ENCODE measurements around the gene DDX56. TPM values are rescaled to one million over a fixed set of nuclear protein-coding genes. Genes with fewer than 3 reads are reported as not detected.
"Not testable (repeated sequence)": the region's sequence is repeated elsewhere in the genome, so short reads cannot be mapped to it uniquely, and the experiment has no call there.

Gene DDX56
- total RNA-seq, 1 donor from 2014 or later: 49.1 TPM

- peak overlapping the region in 1 of 3 donors; percentile 8 for H3K9ac ChIP-seq (ENCODE audit: low read depth in 1 of 3, low read length in 3 of 3)
- not testable (repeated sequence) for H3K4me3 ChIP-seq (ENCODE audit: low read length in 3 of 3); H3K36me3 ChIP-seq (ENCODE audit: control insufficient read depth in 3 of 3, insufficient read depth in 3 of 3, low read length in 3 of 3); H3K4me1 ChIP-seq (ENCODE audit: control insufficient read depth in 3 of 3, insufficient read depth in 3 of 3, low read length in 3 of 3); H3K27ac ChIP-seq (ENCODE audit: low read depth, low read length); H3K27me3 ChIP-seq (ENCODE audit: control insufficient read depth in 3 of 3, insufficient read depth in 3 of 3, low read length in 3 of 3); H3K9me3 ChIP-seq (ENCODE audit: control insufficient read depth in 3 of 3, low read length in 3 of 3)
These were observed 23.5 kb upstream of the DDX56 start for GRCh38 chr7:44597181-44597580.

GRCh38 chr7:44595934-44596635, 22.4 kb upstream of the DDX56 start:
- H3K27ac ChIP-seq (ENCODE audit: low read depth, low read length): peak overlapping the region; percentile 79

GRCh38 chr7:44590910-44591309, 17.2 kb upstream of the DDX56 start:
- no peaks in the 10 kb centered on the region for H3K9me3 ChIP-seq (ENCODE audit: control insufficient read depth in 3 of 3, low read length in 3 of 3)
- peaks cover 1 to 7% (median 7%) of the 10 kb centered on the region in 3 donors for H3K4me1 ChIP-seq (ENCODE audit: control insufficient read depth in 3 of 3, insufficient read depth in 3 of 3, low read length in 3 of 3)
- H3K27ac ChIP-seq (ENCODE audit: low read depth, low read length): no peak overlapping the region
- H3K36me3 ChIP-seq (ENCODE audit: control insufficient read depth in 3 of 3, insufficient read depth in 3 of 3, low read length in 3 of 3): no peaks in the 10 kb centered on the region
- H3K9ac ChIP-seq (ENCODE audit: low read depth in 1 of 3, low read length in 3 of 3): no peak overlapping the region
- H3K4me3 ChIP-seq (ENCODE audit: low read length in 3 of 3): no peak overlapping the region
- H3K27me3 ChIP-seq (ENCODE audit: control insufficient read depth in 3 of 3, insufficient read depth in 3 of 3, low read length in 3 of 3): no peaks in the 10 kb centered on the region

More at GRCh38 chr7:44595934-44596635, 22.4 kb upstream of the DDX56 start:
- no peaks in the 10 kb centered on the region for H3K9me3 ChIP-seq (ENCODE audit: control insufficient read depth in 3 of 3, low read length in 3 of 3)
- H3K36me3 ChIP-seq (ENCODE audit: control insufficient read depth in 3 of 3, insufficient read depth in 3 of 3, low read length in 3 of 3): no peaks in the 10 kb centered on the region
- no peak overlapping the region for H3K4me3 ChIP-seq (ENCODE audit: low read length in 3 of 3)
- no peaks in the 10 kb centered on the region for H3K27me3 ChIP-seq (ENCODE audit: control insufficient read depth in 3 of 3, insufficient read depth in 3 of 3, low read length in 3 of 3)
- peak overlapping the region; percentile 23 to 77 (median 65) for H3K9ac ChIP-seq (ENCODE audit: low read depth in 1 of 3, low read length in 3 of 3)
- H3K4me1 ChIP-seq (ENCODE audit: control insufficient read depth in 3 of 3, insufficient read depth in 3 of 3, low read length in 3 of 3): peaks cover 6 to 9% (median 8%) of the 10 kb centered on the region in 3 donors

- no peak overlapping the region for H3K4me3 ChIP-seq (ENCODE audit: low read length in 3 of 3)
- no peaks in the 10 kb centered on the region for H3K27me3 ChIP-seq (ENCODE audit: control insufficient read depth in 3 of 3, insufficient read depth in 3 of 3, low read length in 3 of 3)
- H3K4me1 ChIP-seq (ENCODE audit: control insufficient read depth in 3 of 3, insufficient read depth in 3 of 3, low read length in 3 of 3): peaks cover under 1 to 4% (median 4%) of the 10 kb centered on the region in 3 donors
- no peaks in the 10 kb centered on the region for H3K9me3 ChIP-seq (ENCODE audit: control insufficient read depth in 3 of 3, low read length in 3 of 3)
- no peak overlapping the region for H3K27ac ChIP-seq (ENCODE audit: low read depth, low read length)
- peak overlapping the region in 1 of 3 donors; percentile 42 for H3K9ac ChIP-seq (ENCODE audit: low read depth in 1 of 3, low read length in 3 of 3)
- no peaks in the 10 kb centered on the region for H3K36me3 ChIP-seq (ENCODE audit: control insufficient read depth in 3 of 3, insufficient read depth in 3 of 3, low read length in 3 of 3)
These were observed 14.4 kb upstream of the DDX56 start for GRCh38 chr7:44587843-44588711.

- Histone ChIP-seq H3K27ac (ENCODE audit: low read depth, low read length) (peak overlapping the region; percentile 98), H3K4me1 (ENCODE audit: control insufficient read depth in 3 of 3, insufficient read depth in 3 of 3, low read length in 3 of 3) (peaks cover 18 to 38% (median 25%) of the 10 kb centered on the region in 3 donors), H3K4me3 (ENCODE audit: low read length in 3 of 3) (peak overlapping the region; percentile 84 to 93 (median 92)), H3K36me3 (ENCODE audit: control insufficient read depth in 3 of 3, insufficient read depth in 3 of 3, low read length in 3 of 3) (peaks cover 14 to 25% (median 25%) of the 10 kb centered on the region in 3 donors), H3K27me3 (ENCODE audit: control insufficient read depth in 3 of 3, insufficient read depth in 3 of 3, low read length in 3 of 3) (no peaks in the 10 kb centered on the region), H3K9me3 (ENCODE audit: control insufficient read depth in 3 of 3, low read length in 3 of 3) (no peaks in the 10 kb centered on the region), H3K9ac (ENCODE audit: low read depth in 1 of 3, low read length in 3 of 3) (peak overlapping the region; percentile 94 to 99 (median 97))
These were observed 9.6 kb upstream of the DDX56 start for GRCh38 chr7:44583146-44583865.

GRCh38 chr7:44581879-44582603, 8.3 kb upstream of the DDX56 start, which contains the start of gene TMED4:
Gene TMED4 (minus strand): TSS chr7:44582231. CDS start chr7:44582206, 25 bp downstream.
- Histone ChIP-seq H3K4me3 (ENCODE audit: low read length in 3 of 3) (peak within 1 kb of the TSS; percentile 93 to 95 (median 95)), H3K9ac (ENCODE audit: low read depth in 1 of 3, low read length in 3 of 3) (peak within 1 kb of the TSS; percentile 98 to 99 (median 99)), H3K36me3 (ENCODE audit: control insufficient read depth in 3 of 3, insufficient read depth in 3 of 3, low read length in 3 of 3) (peaks cover 19 to 31% (median 30%) of the 10 kb centered on the region in 3 donors), H3K27me3 (ENCODE audit: control insufficient read depth in 3 of 3, insufficient read depth in 3 of 3, low read length in 3 of 3) (no peaks in the 10 kb centered on the region), H3K4me1 (ENCODE audit: control insufficient read depth in 3 of 3, insufficient read depth in 3 of 3, low read length in 3 of 3) (peaks cover 18 to 39% (median 24%) of the 10 kb centered on the region in 3 donors), H3K27ac (ENCODE audit: low read depth, low read length) (peak within 1 kb of the TSS; percentile 98), H3K9me3 (ENCODE audit: control insufficient read depth in 3 of 3, low read length in 3 of 3) (no peaks in the 10 kb centered on the region)

- Histone ChIP-seq H3K4me1 (ENCODE audit: control insufficient read depth in 3 of 3, insufficient read depth in 3 of 3, low read length in 3 of 3) (peaks cover 18 to 39% (median 24%) of the 10 kb centered on the region in 3 donors), H3K27me3 (ENCODE audit: control insufficient read depth in 3 of 3, insufficient read depth in 3 of 3, low read length in 3 of 3) (no peaks in the 10 kb centered on the region), H3K27ac (ENCODE audit: low read depth, low read length) (peak overlapping the region; percentile 98), H3K36me3 (ENCODE audit: control insufficient read depth in 3 of 3, insufficient read depth in 3 of 3, low read length in 3 of 3) (peaks cover 20 to 32% (median 30%) of the 10 kb centered on the region in 3 donors), H3K9me3 (ENCODE audit: control insufficient read depth in 3 of 3, low read length in 3 of 3) (no peaks in the 10 kb centered on the region), H3K4me3 (ENCODE audit: low read length in 3 of 3) (peak overlapping the region; percentile 90 to 95 (median 95)), H3K9ac (ENCODE audit: low read depth in 1 of 3, low read length in 3 of 3) (peak overlapping the region; percentile 97 to 99 (median 98))
These were observed 7.5 kb upstream of the DDX56 start for GRCh38 chr7:44580945-44581878.

- no peaks in the 10 kb centered on the region for H3K9me3 ChIP-seq (ENCODE audit: control insufficient read depth in 3 of 3, low read length in 3 of 3)
- no peak overlapping the region for H3K4me3 ChIP-seq (ENCODE audit: low read length in 3 of 3)
- H3K27me3 ChIP-seq (ENCODE audit: control insufficient read depth in 3 of 3, insufficient read depth in 3 of 3, low read length in 3 of 3): no peaks in the 10 kb centered on the region
- peaks cover 48 to 53% (median 51%) of the 10 kb centered on the region in 3 donors for H3K36me3 ChIP-seq (ENCODE audit: control insufficient read depth in 3 of 3, insufficient read depth in 3 of 3, low read length in 3 of 3)
- peaks cover 32 to 66% (median 38%) of the 10 kb centered on the region in 3 donors for H3K4me1 ChIP-seq (ENCODE audit: control insufficient read depth in 3 of 3, insufficient read depth in 3 of 3, low read length in 3 of 3)
- H3K27ac ChIP-seq (ENCODE audit: low read depth, low read length): no peak overlapping the region
- H3K9ac ChIP-seq (ENCODE audit: low read depth in 1 of 3, low read length in 3 of 3): peak overlapping the region in 2 of 3 donors; percentile 25 to 27
These were observed 2.5 kb upstream of the DDX56 start for GRCh38 chr7:44576228-44576627.

All from skeletal muscle tissue (tissue), 4 donors.